ENCODE measurements around the gene DNAH6.
A peak's percentile ranks its signal among the peaks of the same experiment; 100 is the strongest.

DNAH6 gene

GRCh38 chr2:84830095-84830494 is 313.8 kb downstream of the DNAH6 start:
- ChIA-PET POLR2A (ENCODE audit: low non-redundant PET) (no interaction called here), CTCF (no interaction called here)
- DNase-seq (ENCODE audit: low spot score): peak; percentile 7
- H3K27ac ChIP-seq: no peak overlapping the region
- no peak for TF ChIP-seq CTCF (conservative IDR thresholded peaks at IDR 0.05; ENCODE audit: low read depth)

GRCh38 chr2:84830758-84831500 is 314.6 kb downstream of the DNAH6 start:
- no peak overlapping the region for H3K27ac ChIP-seq
- no peak for TF ChIP-seq CTCF (conservative IDR thresholded peaks at IDR 0.05; ENCODE audit: low read depth)
- ChIA-PET POLR2A (ENCODE audit: low non-redundant PET) (no interaction called here), CTCF (no interaction called here)
- no peak for DNase-seq (ENCODE audit: low spot score)

GRCh38 chr2:84832772-84833461 is 316.6 kb downstream of the DNAH6 start:
- ChIA-PET CTCF (no interaction called here), POLR2A (ENCODE audit: low non-redundant PET) (no interaction called here)

DNA sequence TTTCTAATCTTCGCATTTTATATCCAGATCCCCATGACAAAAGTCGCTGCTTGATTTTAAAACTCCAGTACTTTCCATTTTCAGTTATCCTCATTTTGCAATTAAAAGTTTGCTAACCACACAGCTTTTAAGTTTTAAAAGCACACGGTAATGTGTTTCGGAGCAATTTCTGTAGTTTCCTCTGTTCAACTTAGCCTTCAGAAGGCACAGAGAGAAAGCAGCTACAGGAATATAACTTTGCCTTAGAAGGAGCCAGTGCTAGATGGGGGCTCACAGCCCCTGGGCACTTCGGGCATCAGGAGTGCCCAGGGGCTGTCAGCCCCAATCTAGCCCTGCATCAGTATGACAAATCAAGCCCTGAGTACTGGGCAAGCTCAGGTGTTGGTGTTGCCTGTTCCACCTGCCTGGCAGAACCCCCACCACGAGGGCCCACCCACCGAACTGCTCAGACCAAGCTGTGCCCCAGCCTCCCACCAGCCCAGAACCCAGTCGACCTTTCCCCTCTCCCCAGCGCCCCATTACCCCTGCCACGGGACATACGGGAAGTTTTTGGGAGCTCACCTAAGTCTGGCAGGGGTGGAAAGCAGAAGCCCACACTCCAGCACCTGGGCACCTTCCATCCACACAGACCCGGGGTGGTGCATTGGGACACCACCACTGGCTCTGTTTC is 317.3 kb downstream of the DNAH6 start:
- no peak for DNase-seq (ENCODE audit: low spot score)
- ChIA-PET CTCF (no interaction called here), POLR2A (ENCODE audit: low non-redundant PET) (no interaction called here)
- no peak for TF ChIP-seq CTCF (conservative IDR thresholded peaks at IDR 0.05; ENCODE audit: low read depth)
- H3K27ac ChIP-seq: no peak overlapping the region

More at GRCh38 chr2:84832772-84833461, 316.6 kb downstream of the DNAH6 start:
- no peak for DNase-seq (ENCODE audit: low spot score)
- no peak overlapping the region for H3K27ac ChIP-seq
- TF ChIP-seq CTCF (conservative IDR thresholded peaks at IDR 0.05; ENCODE audit: low read depth): no peak

- no peak overlapping the region for H3K27ac ChIP-seq
- ChIA-PET CTCF (no interaction called here), POLR2A (ENCODE audit: low non-redundant PET) (no interaction called here)
- DNase-seq (ENCODE audit: low spot score): no peak
- TF ChIP-seq CTCF (conservative IDR thresholded peaks at IDR 0.05; ENCODE audit: low read depth): no peak
Measured at GRCh38 chr2:84836215-84836614, 319.9 kb downstream of the DNAH6 start.

- ChIA-PET POLR2A (ENCODE audit: low non-redundant PET) (no interaction called here), CTCF (interaction anchor here (0.6 kb wide), 2 partner anchors 11 to 65 kb away, joined by 3 to 4 read pairs; no protein-coding TSS in a partner anchor)
- no peak for DNase-seq (ENCODE audit: low spot score)
- no peak overlapping the region for H3K27ac ChIP-seq
- no peak for TF ChIP-seq CTCF (conservative IDR thresholded peaks at IDR 0.05; ENCODE audit: low read depth)
Measured at GRCh38 chr2:84838434-84839145, 322.3 kb downstream of the DNAH6 start.

Data from RWPE1 (cell line).